Measurements from ENCODE around the gene NFYB. TPM values are rescaled to one million over a fixed set of nuclear protein-coding genes. Genes with fewer than 3 reads are reported as not detected.

Gene NFYB
- total and polyA plus RNA-seq, 2 donors (not counting 3 experiments of a cell fraction or from before 2014, with no cell fraction given), result 10.2 to 23.3 TPM

DNA sequence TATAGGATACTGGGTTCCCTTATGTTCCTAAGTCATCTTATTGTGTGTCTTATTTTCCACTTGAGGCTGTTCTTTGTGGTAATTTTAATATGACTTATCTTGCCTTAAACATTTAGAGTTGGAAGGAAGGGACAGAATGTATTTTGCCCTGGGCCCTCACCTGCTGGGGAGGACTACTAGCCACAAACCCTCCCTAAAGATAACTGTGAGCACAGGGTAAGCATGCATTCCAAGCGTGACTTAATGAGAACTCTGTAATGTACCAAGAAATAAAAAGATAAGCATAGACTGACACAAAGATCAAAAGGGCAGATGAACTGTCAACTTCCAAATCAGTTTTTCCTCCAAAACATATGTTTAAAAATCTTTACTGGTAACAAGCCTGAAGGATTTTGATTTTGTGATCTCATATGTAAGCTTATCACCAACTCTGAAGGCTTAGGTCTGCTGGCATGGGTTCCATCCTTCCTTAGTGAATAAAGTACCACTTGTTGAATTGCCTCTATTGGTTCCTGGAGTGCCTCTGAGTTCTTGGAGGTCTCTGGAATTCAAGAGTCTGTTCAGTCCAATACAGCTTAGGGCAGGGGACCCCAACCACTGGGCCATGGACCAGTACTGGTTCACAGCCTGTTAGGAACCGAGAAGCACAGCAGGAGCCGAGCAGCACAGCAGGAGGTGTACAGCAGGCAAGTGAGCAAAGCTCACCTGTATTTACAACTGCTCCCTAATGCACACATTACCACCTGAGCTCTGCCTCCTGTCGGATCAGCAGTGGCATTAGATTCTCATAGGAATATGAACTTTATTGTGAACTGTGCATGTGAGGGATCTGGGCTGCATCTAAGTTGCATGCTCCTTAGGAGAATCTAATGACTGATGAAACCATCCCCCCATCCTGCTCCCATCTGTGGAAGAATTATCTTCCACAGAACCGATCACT is 29.8 kb upstream of the NFYB start:
- Histone ChIP-seq H3K79me2 (ENCODE audit: control insufficient read depth, insufficient read depth, low read length) (no peaks in the 10 kb centered on the region), H3K36me3 (ENCODE audit: control insufficient read depth in 2 of 2, extremely low read depth in 1 of 2, insufficient read depth in 2 of 2, low read length in 2 of 2) (no peaks in the 10 kb centered on the region), H3K9ac (replicated peaks; ENCODE audit: extremely low read depth, insufficient read depth, low read length) (no peak overlapping the region), H3K27ac (ENCODE audit: insufficient read depth, low read depth, low read length) (no peak overlapping the region), H3K4me3 (replicated peaks in 1 of 3; ENCODE audit: insufficient read depth in 1 of 3, low read depth in 1 of 3, low read length in 3 of 3) (no peak overlapping the region), H3K9me3 (replicated peaks; ENCODE audit: control insufficient read depth, insufficient read depth, low read length) (no peaks in the 10 kb centered on the region), H4K20me1 (replicated peaks; ENCODE audit: control insufficient read depth, extremely low read depth, insufficient read depth, low read length) (no peaks in the 10 kb centered on the region), H3K4me1 (ENCODE audit: control insufficient read depth, extremely low read depth, insufficient read depth, low read length) (peaks cover 6% of the 10 kb centered on the region), H3K9me1 (replicated peaks; ENCODE audit: control insufficient read depth, extremely low read depth, insufficient read depth, low read length) (no peaks in the 10 kb centered on the region), H3K4me2 (ENCODE audit: insufficient read depth, low read length) (no peak overlapping the region), H3K27me3 (ENCODE audit: control insufficient read depth in 2 of 2, insufficient read depth in 2 of 2, low read length in 2 of 2) (no peaks in the 10 kb centered on the region), H2AFZ (ENCODE audit: low read depth, low read length) (no peak overlapping the region)
- intact Hi-C loops (cut with micrococcal nuclease) (no loop called here), dilution Hi-C loops (cut with MboI; ENCODE audit: extremely low pct_ligation_motif_present, low sequenced_read_pairs) (no loop called here)
- FAIRE-seq, result no peak
- no peak for DNase-seq (ENCODE audit: low read depth, low spot score)
- CTCF ChIA-PET, result no interaction called here
- no TSS peak for BruUV-seq (replicated peaks)
- POLR2A ChIA-PET, result no interaction called here
- no peak for TF ChIP-seq JUN (IDR thresholded peaks at IDR 0.05; ENCODE audit: borderline replicate concordance, insufficient read depth, insufficient read length, low read depth)
- no peak for TF ChIP-seq EZH2 (IDR thresholded peaks at IDR 0.05; ENCODE audit: borderline replicate concordance, low read depth, low read length, severe bottlenecking)
- TF ChIP-seq, protein P1, sequence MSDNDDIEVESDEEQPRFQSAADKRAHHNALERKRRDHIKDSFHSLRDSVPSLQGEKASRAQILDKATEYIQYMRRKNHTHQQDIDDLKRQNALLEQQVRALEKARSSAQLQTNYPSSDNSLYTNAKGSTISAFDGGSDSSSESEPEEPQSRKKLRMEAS (IDR thresholded peaks at IDR 0.05; ENCODE audit: insufficient read depth, insufficient read length), result no peak
- no peak for TF ChIP-seq GATA2 (IDR thresholded peaks at IDR 0.05; ENCODE audit: insufficient read depth, insufficient read length, low read depth, low read length)
- no peak for TF ChIP-seq MYC (IDR thresholded peaks at IDR 0.05; ENCODE audit: low read depth, low read length)
- TF ChIP-seq POLR2A (IDR thresholded peaks at IDR 0.05; ENCODE audit: low read depth, low read length), result no peak
- TF ChIP-seq, protein P2, sequence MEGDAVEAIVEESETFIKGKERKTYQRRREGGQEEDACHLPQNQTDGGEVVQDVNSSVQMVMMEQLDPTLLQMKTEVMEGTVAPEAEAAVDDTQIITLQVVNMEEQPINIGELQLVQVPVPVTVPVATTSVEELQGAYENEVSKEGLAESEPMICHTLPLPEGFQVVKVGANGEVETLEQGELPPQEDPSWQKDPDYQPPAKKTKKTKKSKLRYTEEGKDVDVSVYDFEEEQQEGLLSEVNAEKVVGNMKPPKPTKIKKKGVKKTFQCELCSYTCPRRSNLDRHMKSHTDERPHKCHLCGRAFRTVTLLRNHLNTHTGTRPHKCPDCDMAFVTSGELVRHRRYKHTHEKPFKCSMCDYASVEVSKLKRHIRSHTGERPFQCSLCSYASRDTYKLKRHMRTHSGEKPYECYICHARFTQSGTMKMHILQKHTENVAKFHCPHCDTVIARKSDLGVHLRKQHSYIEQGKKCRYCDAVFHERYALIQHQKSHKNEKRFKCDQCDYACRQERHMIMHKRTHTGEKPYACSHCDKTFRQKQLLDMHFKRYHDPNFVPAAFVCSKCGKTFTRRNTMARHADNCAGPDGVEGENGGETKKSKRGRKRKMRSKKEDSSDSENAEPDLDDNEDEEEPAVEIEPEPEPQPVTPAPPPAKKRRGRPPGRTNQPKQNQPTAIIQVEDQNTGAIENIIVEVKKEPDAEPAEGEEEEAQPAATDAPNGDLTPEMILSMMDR (IDR thresholded peaks at IDR 0.05; ENCODE audit: extremely low read depth in 1 of 2, insufficient read depth in 1 of 2, low read depth in 1 of 2, low read length in 2 of 2), result no peak
- TF ChIP-seq FOS (IDR thresholded peaks at IDR 0.05; ENCODE audit: borderline replicate concordance, insufficient read depth, low read length), result no peak
- no peak for TF ChIP-seq POLR2AphosphoS5 (IDR thresholded peaks at IDR 0.05; ENCODE audit: insufficient read depth, low read depth, low read length)

Measured in endothelial cell of umbilical vein (primary cell).